ENCODE data around the gene MRPL36.

GRCh38 chr5:1820381-1820780 lies 20.7 kb upstream of the MRPL36 start:
- TF ChIP-seq POLR2A (IDR thresholded peaks at IDR 0.05): no peak
- no peak for TF ChIP-seq CTCF (IDR thresholded peaks at IDR 0.05)
- no peak for TF ChIP-seq EP300 (IDR thresholded peaks at IDR 0.05)
